ENCODE results near the gene RAPGEF5.

RAPGEF5 gene

DNA sequence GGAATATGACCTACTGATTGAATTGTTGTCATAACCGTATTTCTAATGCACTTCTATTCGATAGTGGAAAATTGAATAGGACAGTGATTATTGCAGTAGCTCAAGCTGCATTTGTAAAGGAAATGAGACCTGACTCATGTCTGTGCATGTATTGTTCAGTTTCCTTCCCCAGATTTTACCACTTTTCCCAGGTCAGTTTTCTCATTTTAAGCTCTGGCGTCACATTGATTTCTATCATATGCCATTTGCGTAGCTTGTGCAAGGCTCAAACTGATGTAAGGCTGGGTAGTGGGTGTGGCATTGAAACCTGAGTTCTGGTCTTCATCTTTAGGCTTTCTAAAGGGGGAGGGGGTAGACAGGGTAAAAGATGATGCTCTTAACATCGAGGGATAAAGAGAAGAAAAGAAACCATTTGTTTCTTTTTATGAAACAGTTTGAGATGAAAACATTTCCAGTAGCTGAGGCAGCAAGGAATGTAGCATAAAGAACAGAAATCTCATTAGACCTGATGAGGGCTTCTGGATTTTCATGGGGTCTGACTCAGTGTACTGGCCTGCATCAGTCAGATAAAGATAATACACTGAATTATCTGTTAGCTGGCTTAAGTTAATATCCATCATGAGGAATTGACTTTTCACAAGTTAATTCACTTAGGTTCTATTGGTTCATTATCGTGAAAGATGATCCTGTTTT lies 229.0 kb downstream of the RAPGEF5 start:
- no peaks in the 10 kb centered on the region for H3K27me3 ChIP-seq (ENCODE audit: insufficient read depth, poor library complexity, severe bottlenecking)
- H3K27ac ChIP-seq (replicated peaks), result no peak overlapping the region
- TF ChIP-seq, protein P1, sequence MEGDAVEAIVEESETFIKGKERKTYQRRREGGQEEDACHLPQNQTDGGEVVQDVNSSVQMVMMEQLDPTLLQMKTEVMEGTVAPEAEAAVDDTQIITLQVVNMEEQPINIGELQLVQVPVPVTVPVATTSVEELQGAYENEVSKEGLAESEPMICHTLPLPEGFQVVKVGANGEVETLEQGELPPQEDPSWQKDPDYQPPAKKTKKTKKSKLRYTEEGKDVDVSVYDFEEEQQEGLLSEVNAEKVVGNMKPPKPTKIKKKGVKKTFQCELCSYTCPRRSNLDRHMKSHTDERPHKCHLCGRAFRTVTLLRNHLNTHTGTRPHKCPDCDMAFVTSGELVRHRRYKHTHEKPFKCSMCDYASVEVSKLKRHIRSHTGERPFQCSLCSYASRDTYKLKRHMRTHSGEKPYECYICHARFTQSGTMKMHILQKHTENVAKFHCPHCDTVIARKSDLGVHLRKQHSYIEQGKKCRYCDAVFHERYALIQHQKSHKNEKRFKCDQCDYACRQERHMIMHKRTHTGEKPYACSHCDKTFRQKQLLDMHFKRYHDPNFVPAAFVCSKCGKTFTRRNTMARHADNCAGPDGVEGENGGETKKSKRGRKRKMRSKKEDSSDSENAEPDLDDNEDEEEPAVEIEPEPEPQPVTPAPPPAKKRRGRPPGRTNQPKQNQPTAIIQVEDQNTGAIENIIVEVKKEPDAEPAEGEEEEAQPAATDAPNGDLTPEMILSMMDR (IDR thresholded peaks at IDR 0.05; ENCODE audit: insufficient read depth, low read length), result no peak
- TF ChIP-seq GABPA (IDR thresholded peaks at IDR 0.05; ENCODE audit: low read depth) (no peak), SPI1 (IDR thresholded peaks at IDR 0.05; ENCODE audit: borderline replicate concordance, low read depth) (no peak), POLR2AphosphoS5 (IDR thresholded peaks at IDR 0.05; ENCODE audit: low read depth) (no peak)
- TF ChIP-seq, protein P2, sequence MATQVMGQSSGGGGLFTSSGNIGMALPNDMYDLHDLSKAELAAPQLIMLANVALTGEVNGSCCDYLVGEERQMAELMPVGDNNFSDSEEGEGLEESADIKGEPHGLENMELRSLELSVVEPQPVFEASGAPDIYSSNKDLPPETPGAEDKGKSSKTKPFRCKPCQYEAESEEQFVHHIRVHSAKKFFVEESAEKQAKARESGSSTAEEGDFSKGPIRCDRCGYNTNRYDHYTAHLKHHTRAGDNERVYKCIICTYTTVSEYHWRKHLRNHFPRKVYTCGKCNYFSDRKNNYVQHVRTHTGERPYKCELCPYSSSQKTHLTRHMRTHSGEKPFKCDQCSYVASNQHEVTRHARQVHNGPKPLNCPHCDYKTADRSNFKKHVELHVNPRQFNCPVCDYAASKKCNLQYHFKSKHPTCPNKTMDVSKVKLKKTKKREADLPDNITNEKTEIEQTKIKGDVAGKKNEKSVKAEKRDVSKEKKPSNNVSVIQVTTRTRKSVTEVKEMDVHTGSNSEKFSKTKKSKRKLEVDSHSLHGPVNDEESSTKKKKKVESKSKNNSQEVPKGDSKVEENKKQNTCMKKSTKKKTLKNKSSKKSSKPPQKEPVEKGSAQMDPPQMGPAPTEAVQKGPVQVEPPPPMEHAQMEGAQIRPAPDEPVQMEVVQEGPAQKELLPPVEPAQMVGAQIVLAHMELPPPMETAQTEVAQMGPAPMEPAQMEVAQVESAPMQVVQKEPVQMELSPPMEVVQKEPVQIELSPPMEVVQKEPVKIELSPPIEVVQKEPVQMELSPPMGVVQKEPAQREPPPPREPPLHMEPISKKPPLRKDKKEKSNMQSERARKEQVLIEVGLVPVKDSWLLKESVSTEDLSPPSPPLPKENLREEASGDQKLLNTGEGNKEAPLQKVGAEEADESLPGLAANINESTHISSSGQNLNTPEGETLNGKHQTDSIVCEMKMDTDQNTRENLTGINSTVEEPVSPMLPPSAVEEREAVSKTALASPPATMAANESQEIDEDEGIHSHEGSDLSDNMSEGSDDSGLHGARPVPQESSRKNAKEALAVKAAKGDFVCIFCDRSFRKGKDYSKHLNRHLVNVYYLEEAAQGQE (IDR thresholded peaks at IDR 0.05; ENCODE audit: insufficient replicate concordance, low read depth), result no peak
- no peak overlapping the region for H3K4me3 ChIP-seq (replicated peaks; ENCODE audit: insufficient read depth, low read length)
- DNase-seq (ENCODE audit: low read depth in 1 of 2, low spot score in 1 of 2), result no peak

DNA sequence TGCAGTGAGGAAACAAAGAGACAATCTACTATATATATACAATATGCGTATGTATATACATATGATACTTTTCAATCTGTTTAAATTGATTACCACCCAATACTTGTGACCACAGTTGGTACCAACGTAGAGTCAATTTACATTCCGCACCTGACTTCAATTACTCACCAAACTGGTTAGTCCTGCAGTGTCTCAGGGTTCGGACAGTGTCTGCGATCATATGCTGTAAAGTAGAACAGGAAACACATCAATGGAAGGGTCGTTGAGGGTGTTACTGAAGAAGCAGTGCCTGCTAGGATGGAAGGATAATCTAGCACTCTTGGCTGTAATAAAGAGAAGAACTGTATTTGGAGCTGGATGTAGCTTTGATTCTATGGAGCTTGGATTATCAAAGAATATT lies 231.5 kb downstream of the RAPGEF5 start:
- Histone ChIP-seq H3K27ac (replicated peaks) (no peak overlapping the region), H3K4me3 (replicated peaks; ENCODE audit: insufficient read depth, low read length) (no peak overlapping the region), H3K27me3 (ENCODE audit: insufficient read depth, poor library complexity, severe bottlenecking) (no peaks in the 10 kb centered on the region)
- TF ChIP-seq, protein P1 (IDR thresholded peaks at IDR 0.05; ENCODE audit: insufficient read depth, low read length), result no peak
- TF ChIP-seq POLR2AphosphoS5 (IDR thresholded peaks at IDR 0.05; ENCODE audit: low read depth), result no peak
- TF ChIP-seq GABPA (IDR thresholded peaks at IDR 0.05; ENCODE audit: low read depth), result no peak
- TF ChIP-seq, protein P2 (IDR thresholded peaks at IDR 0.05; ENCODE audit: insufficient replicate concordance, low read depth), result no peak
- TF ChIP-seq SPI1 (IDR thresholded peaks at IDR 0.05; ENCODE audit: borderline replicate concordance, low read depth), result no peak
- no peak for DNase-seq (ENCODE audit: low read depth in 1 of 2, low spot score in 1 of 2)

DNA sequence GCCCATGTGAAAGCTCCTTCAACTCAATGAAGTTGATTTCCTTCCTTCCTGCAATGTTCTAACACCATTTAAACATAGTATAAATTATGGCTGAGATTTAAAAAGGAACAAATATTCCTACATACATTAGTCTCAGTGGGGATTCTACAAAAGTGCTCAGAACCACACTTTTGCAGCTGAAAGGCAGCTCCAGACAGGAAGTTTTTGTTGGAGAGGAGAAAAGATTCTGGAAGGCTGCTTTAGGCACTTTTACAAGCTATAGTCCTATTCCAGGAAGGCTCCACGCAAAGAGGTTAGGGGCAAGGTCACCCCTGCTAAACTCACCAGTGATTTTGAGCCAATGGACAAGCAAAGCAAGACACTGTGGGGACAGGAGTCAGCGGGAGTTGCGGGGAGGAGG lies 232.0 kb downstream of the RAPGEF5 start:
- no peak for DNase-seq (ENCODE audit: low read depth in 1 of 2, low spot score in 1 of 2)
- no peak for TF ChIP-seq GABPA (IDR thresholded peaks at IDR 0.05; ENCODE audit: low read depth)
- no peak for TF ChIP-seq SPI1 (IDR thresholded peaks at IDR 0.05; ENCODE audit: borderline replicate concordance, low read depth)
- no peak for TF ChIP-seq POLR2AphosphoS5 (IDR thresholded peaks at IDR 0.05; ENCODE audit: low read depth)
- TF ChIP-seq, protein P2 (IDR thresholded peaks at IDR 0.05; ENCODE audit: insufficient replicate concordance, low read depth), result no peak
- TF ChIP-seq, protein P1 (IDR thresholded peaks at IDR 0.05; ENCODE audit: insufficient read depth, low read length), result no peak
- no peak overlapping the region for H3K27ac ChIP-seq (replicated peaks)
- no peak overlapping the region for H3K4me3 ChIP-seq (replicated peaks; ENCODE audit: insufficient read depth, low read length)
- no peaks in the 10 kb centered on the region for H3K27me3 ChIP-seq (ENCODE audit: insufficient read depth, poor library complexity, severe bottlenecking)

Data from HL-60 (cell line).